ENCODE data around the gene PARS2.

Gene PARS2

GRCh38 chr1:54763816-54764132 is 549 bp downstream of the PARS2 start:
- DNase-seq (ENCODE audit: low read depth), result no peak
- peak overlapping the region; percentile 87 for H3K4me3 ChIP-seq (ENCODE audit: control insufficient read depth, low read depth, low read length)
- TF ChIP-seq, protein P1, sequence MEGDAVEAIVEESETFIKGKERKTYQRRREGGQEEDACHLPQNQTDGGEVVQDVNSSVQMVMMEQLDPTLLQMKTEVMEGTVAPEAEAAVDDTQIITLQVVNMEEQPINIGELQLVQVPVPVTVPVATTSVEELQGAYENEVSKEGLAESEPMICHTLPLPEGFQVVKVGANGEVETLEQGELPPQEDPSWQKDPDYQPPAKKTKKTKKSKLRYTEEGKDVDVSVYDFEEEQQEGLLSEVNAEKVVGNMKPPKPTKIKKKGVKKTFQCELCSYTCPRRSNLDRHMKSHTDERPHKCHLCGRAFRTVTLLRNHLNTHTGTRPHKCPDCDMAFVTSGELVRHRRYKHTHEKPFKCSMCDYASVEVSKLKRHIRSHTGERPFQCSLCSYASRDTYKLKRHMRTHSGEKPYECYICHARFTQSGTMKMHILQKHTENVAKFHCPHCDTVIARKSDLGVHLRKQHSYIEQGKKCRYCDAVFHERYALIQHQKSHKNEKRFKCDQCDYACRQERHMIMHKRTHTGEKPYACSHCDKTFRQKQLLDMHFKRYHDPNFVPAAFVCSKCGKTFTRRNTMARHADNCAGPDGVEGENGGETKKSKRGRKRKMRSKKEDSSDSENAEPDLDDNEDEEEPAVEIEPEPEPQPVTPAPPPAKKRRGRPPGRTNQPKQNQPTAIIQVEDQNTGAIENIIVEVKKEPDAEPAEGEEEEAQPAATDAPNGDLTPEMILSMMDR (IDR thresholded peaks at IDR 0.05; ENCODE audit: control insufficient read depth, insufficient read depth, low read depth, low read length, missing control alignments), result no peak

DNA sequence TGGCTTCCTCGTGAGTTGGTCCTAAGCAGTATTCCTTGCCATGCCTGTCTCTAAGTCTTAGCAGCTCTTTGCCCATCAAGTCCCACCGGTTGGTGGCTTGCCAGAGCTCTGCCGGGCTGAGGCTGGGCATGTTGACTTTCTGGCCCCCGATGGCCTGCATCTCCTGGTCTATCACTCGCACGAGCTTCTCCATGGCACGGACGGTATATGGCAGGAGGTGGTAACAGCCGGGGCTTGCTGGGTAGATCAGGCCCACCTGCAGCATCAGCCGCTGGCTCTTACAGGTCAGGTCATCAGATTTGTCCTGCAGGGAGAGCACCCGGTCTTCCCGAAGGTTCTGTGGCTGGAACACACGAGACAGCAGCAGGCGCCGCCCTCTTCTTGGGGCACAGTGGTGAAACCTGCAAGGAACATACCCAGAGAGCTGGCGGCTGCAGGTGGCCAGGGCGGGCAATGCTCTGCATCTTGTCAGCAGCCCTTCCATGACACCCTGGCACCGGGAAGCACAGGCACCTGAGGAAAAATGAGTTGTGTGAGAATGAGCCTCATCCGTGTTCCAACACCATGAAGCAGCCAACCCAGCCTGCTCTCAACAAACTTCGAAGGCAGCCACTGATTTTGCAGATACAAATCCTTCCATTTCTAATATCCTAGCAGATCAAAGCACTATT is 5.5 kb downstream of the PARS2 start:
- TF ChIP-seq, protein P1 (IDR thresholded peaks at IDR 0.05; ENCODE audit: control insufficient read depth, insufficient read depth, low read depth, low read length, missing control alignments), result no peak
- DNase-seq (ENCODE audit: low read depth), result no peak

DNA sequence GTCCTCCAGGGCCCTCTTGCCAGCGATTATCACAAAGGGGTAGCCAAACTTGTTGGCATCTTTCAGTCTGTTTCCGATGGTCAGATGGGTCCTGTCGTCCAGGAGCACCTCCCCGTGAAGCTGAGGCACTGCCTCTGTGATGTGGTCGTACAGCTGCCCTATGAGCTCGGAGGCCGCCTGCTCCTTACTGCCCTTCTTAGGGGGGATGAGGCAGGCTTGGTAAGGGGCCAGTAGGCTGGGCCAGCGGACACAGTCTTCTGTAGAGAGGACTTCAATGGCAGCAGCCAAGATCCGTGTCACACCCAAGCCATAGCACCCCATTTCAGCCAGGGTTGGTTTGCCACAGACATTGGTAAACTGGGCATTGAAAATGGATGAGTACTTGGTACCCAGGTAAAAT is 6.5 kb downstream of the PARS2 start:
- TF ChIP-seq, protein P1 (IDR thresholded peaks at IDR 0.05; ENCODE audit: control insufficient read depth, insufficient read depth, low read depth, low read length, missing control alignments), result no peak

More for the DNA sequence above, 5.5 kb downstream of the PARS2 start:
- H3K4me3 ChIP-seq (ENCODE audit: control insufficient read depth, low read depth, low read length), result no peak overlapping the region

GRCh38 chr1:54754486-54755285 is 9.6 kb downstream of the PARS2 start:
- H3K4me3 ChIP-seq (ENCODE audit: control insufficient read depth, low read depth, low read length), result no peak overlapping the region
- TF ChIP-seq, protein P1 (IDR thresholded peaks at IDR 0.05; ENCODE audit: control insufficient read depth, insufficient read depth, low read depth, low read length, missing control alignments), result no peak
- DNase-seq (ENCODE audit: low read depth), result no peak

More for the DNA sequence above, 6.5 kb downstream of the PARS2 start:
- DNase-seq (ENCODE audit: low read depth), result no peak
- no peak overlapping the region for H3K4me3 ChIP-seq (ENCODE audit: control insufficient read depth, low read depth, low read length)

DNA sequence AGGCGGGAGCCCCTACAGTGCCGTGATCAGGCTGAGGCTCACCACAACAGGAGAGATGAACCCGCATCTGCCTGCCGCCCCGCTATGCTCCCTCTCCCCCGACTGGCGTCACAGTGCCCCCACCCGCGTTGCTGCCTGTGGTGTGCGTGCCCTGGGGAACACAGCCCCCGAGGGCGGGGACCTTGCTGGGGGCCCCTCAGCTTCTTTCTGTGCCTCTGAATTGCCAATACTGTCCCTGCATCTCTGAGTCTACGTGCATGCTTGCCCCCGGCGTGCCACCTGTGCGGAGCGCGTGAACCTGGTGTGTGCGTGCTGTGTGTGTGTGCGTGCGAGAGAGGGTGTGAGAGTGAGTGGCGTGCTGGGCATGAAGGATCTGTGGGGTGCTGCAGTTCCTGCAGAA is 10.3 kb downstream of the PARS2 start:
- H3K4me3 ChIP-seq (ENCODE audit: control insufficient read depth, low read depth, low read length), result no peak overlapping the region
- DNase-seq (ENCODE audit: low read depth), result no peak
- TF ChIP-seq, protein P1 (IDR thresholded peaks at IDR 0.05; ENCODE audit: control insufficient read depth, insufficient read depth, low read depth, low read length, missing control alignments), result no peak

DNA sequence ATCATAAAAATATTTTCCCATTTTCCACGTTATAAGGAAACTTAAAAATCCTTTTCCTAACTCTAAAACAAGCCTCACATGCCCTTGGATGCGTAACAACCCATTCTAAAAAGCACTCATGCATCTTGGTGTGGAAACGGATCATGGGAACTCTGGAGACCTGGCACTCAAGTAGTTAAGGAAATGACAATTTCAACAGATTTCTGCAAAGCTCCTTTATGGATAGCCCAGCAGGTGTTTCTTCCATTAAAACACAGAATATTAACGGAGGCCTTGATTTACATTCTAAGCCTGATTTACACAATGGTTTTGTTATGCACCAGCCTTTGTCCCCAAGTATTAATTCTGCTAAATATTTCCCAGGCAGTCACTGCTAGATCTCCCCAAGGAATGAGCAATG is 12.9 kb downstream of the PARS2 start:
- TF ChIP-seq, protein P1 (IDR thresholded peaks at IDR 0.05; ENCODE audit: control insufficient read depth, insufficient read depth, low read depth, low read length, missing control alignments), result no peak
- no peak for DNase-seq (ENCODE audit: low read depth)
- no peak overlapping the region for H3K4me3 ChIP-seq (ENCODE audit: control insufficient read depth, low read depth, low read length)
